Measurements from ENCODE around the gene SORL1-AS1.

SORL1-AS1 gene

DNA sequence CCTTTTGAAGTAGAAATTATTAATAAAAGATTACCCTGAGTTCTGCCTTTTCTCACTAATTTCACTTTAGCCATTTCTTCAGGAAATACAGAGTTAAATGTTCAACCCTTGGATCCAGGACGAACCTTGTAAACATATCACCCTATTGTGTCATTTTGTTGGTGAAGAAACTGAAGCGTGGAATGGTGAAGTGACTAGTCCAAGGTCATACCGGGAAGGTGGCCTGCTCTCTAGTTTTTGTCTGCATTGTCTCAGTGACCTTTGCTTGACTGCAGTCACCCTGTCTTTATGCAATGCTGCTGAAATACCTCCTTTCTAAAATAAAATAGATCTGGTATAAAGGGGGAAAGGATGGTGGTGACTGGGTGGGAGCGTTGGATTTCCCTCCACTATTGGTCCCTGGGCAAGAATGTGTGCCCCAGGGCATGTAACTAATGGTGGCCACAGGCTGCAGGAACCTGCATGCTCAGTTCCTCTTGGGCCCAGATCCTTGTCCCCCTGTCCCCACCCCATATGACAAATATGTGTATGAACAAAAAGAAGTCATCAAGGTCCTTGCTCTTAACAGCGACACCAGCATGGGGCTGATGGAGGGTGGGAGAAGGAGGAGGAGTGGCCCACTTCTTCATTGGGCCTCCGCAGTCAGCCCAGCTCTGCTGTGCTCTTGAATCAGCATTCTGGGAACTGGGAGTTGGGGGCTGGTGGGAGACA, 977 bp upstream of the SORL1-AS1 start (continued):
- TF ChIP-seq, protein P1, sequence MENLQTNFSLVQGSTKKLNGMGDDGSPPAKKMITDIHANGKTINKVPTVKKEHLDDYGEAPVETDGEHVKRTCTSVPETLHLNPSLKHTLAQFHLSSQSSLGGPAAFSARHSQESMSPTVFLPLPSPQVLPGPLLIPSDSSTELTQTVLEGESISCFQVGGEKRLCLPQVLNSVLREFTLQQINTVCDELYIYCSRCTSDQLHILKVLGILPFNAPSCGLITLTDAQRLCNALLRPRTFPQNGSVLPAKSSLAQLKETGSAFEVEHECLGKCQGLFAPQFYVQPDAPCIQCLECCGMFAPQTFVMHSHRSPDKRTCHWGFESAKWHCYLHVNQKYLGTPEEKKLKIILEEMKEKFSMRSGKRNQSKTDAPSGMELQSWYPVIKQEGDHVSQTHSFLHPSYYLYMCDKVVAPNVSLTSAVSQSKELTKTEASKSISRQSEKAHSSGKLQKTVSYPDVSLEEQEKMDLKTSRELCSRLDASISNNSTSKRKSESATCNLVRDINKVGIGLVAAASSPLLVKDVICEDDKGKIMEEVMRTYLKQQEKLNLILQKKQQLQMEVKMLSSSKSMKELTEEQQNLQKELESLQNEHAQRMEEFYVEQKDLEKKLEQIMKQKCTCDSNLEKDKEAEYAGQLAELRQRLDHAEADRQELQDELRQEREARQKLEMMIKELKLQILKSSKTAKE (IDR thresholded peaks at IDR 0.05; ENCODE audit: low read depth, poor library complexity, severe bottlenecking) = no peak
- no peak for TF ChIP-seq ZBED1 (IDR thresholded peaks at IDR 0.05; ENCODE audit: borderline replicate concordance)
- no peak for TF ChIP-seq KLF5 (IDR thresholded peaks at IDR 0.05; ENCODE audit: partially characterized antibody)

- ChIA-PET RAD21 (ENCODE audit: unreplicated experiment) (interaction anchor here (1.0 to 12.7 kb wide), 16 partner anchors 9 to 216 kb away, joined by 3 to 232 read pairs (median 6); no protein-coding TSS in a partner anchor), SMC1A (ENCODE audit: uncharacterized antibody, unreplicated experiment) (interaction anchor here (0.6 to 14.0 kb wide), 13 partner anchors 9 to 122 kb away, joined by 3 to 266 read pairs (median 4); no protein-coding TSS in a partner anchor), POLR2A (interaction anchor here (0.7 to 4.9 kb wide), 9 partner anchors 9 to 127 kb away, joined by 3 to 86 read pairs (median 3); no protein-coding TSS in a partner anchor), CTCF (interaction anchor here (0.6 to 6.6 kb wide), 19 partner anchors 10 to 1569 kb away, joined by 3 to 50 read pairs (median 5); no protein-coding TSS in a partner anchor)
- peak within 1 kb of the TSS; percentile 94 for H3K4me2 ChIP-seq (ENCODE audit: control insufficient read depth, insufficient read depth)
- ATAC-seq = peak; percentile 49
- no peaks in the 10 kb centered on the region for H3K27me3 ChIP-seq (replicated peaks in 1 of 2; ENCODE audit: control insufficient read depth in 2 of 2, insufficient read depth in 2 of 2, low read length in 1 of 2)
- intact Hi-C loops (cut with micrococcal nuclease; ENCODE audit: unreplicated experiment) = loop anchor here (2.0 to 5.0 kb wide), 3 partner anchors 35 to 133 kb away; no protein-coding TSS in a partner anchor
- FAIRE-seq = no peak
- no peaks in the 10 kb centered on the region for H4K20me1 ChIP-seq (ENCODE audit: control insufficient read depth, insufficient read depth)
- H2AFZ ChIP-seq (ENCODE audit: control insufficient read depth, low read depth, low read length) = peak within 1 kb of the TSS; percentile 56
- peak within 1 kb of the TSS; percentile 77 for H3K4me3 ChIP-seq
- BruUV-seq (replicated peaks) = TSS peak; percentile 72
- no peak for DNase-seq (ENCODE audit: low read depth, low spot score)
- in situ Hi-C loops (cut with MboI) = loop anchor here (25.0 kb wide), 1 partner anchor 1610 kb away; the partner anchor contains the start of gene HSPA8
- H3K79me2 ChIP-seq (ENCODE audit: control insufficient read depth, insufficient read depth, low read length) = peaks cover 83% of the 10 kb centered on the region
- H3K9ac ChIP-seq (ENCODE audit: control insufficient read depth, insufficient read depth, low read length) = peak within 1 kb of the TSS; percentile 81
- H3K36me3 ChIP-seq (ENCODE audit: control insufficient read depth in 2 of 2, insufficient read depth in 2 of 2, low read length in 1 of 2) = 0 out of 4 replicates have a peak, but pooled peaks cover 0 to 2% of the 10 kb centered on the region in 2 experiments
- H3K4me1 ChIP-seq (ENCODE audit: control insufficient read depth, insufficient read depth, low read length) = peaks cover 49% of the 10 kb centered on the region
- H3K27ac ChIP-seq (ENCODE audit: control insufficient read depth, insufficient read depth) = peak within 1 kb of the TSS; percentile 76
- H3K9me3 ChIP-seq (replicated peaks; ENCODE audit: control insufficient read depth, insufficient read depth, low read length) = no peaks in the 10 kb centered on the region
- 1% methylated on average over 89 of the region's 89 CpGs for WGBS (ENCODE audit: insufficient coverage, insufficient replicate concordance, low lambda C conversion rate, missing lambda C conversion rate)
- TF ChIP-seq LARP7 (IDR thresholded peaks at IDR 0.05) (peak; percentile 83), RAD21 (IDR thresholded peaks at IDR 0.05; ENCODE audit: insufficient read depth, low read depth, low read length) (peak; percentile 62), ASH2L (IDR thresholded peaks at IDR 0.05; ENCODE audit: borderline replicate concordance, low read depth) (peak; percentile 71; the same call in 1 of the 2 replicates), NR2C1 (IDR thresholded peaks at IDR 0.05) (no peak), SMARCA5 (IDR thresholded peaks at IDR 0.05) (peak; percentile 98; the same call in 1 of the 2 replicates), ZSCAN29 (IDR thresholded peaks at IDR 0.05) (0 out of 2 replicates have a peak, but pooled peaks have one; percentile 8)
- TF ChIP-seq, protein P2, sequence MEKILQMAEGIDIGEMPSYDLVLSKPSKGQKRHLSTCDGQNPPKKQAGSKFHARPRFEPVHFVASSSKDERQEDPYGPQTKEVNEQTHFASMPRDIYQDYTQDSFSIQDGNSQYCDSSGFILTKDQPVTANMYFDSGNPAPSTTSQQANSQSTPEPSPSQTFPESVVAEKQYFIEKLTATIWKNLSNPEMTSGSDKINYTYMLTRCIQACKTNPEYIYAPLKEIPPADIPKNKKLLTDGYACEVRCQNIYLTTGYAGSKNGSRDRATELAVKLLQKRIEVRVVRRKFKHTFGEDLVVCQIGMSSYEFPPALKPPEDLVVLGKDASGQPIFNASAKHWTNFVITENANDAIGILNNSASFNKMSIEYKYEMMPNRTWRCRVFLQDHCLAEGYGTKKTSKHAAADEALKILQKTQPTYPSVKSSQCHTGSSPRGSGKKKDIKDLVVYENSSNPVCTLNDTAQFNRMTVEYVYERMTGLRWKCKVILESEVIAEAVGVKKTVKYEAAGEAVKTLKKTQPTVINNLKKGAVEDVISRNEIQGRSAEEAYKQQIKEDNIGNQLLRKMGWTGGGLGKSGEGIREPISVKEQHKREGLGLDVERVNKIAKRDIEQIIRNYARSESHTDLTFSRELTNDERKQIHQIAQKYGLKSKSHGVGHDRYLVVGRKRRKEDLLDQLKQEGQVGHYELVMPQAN (conservative IDR thresholded peaks at IDR 0.05) = peak; percentile 63; the same call in 1 of the 2 replicates
- TF ChIP-seq, protein P3, sequence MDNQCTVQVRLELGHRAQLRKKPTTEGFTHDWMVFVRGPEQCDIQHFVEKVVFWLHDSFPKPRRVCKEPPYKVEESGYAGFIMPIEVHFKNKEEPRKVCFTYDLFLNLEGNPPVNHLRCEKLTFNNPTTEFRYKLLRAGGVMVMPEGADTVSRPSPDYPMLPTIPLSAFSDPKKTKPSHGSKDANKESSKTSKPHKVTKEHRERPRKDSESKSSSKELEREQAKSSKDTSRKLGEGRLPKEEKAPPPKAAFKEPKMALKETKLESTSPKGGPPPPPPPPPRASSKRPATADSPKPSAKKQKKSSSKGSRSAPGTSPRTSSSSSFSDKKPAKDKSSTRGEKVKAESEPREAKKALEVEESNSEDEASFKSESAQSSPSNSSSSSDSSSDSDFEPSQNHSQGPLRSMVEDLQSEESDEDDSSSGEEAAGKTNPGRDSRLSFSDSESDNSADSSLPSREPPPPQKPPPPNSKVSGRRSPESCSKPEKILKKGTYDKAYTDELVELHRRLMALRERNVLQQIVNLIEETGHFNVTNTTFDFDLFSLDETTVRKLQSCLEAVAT (IDR thresholded peaks at IDR 0.05) = no peak
- TF ChIP-seq, protein P4, sequence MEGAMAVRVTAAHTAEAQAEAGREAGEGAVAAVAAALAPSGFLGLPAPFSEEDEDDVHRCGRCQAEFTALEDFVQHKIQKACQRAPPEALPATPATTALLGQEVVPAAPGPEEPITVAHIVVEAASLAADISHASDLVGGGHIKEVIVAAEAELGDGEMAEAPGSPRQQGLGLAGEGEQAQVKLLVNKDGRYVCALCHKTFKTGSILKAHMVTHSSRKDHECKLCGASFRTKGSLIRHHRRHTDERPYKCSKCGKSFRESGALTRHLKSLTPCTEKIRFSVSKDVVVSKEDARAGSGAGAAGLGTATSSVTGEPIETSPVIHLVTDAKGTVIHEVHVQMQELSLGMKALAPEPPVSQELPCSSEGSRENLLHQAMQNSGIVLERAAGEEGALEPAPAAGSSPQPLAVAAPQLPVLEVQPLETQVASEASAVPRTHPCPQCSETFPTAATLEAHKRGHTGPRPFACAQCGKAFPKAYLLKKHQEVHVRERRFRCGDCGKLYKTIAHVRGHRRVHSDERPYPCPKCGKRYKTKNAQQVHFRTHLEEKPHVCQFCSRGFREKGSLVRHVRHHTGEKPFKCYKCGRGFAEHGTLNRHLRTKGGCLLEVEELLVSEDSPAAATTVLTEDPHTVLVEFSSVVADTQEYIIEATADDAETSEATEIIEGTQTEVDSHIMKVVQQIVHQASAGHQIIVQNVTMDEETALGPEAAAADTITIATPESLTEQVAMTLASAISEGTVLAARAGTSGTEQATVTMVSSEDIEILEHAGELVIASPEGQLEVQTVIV (IDR thresholded peaks at IDR 0.05; ENCODE audit: borderline replicate concordance, partially characterized antibody) = no peak
Measured at GRCh38 chr11:121451986-121452608, 670 bp downstream of the SORL1-AS1 start, which contains the start of gene SORL1. TSS of gene SORL1 (plus strand) at chr11:121452314. CDS start at chr11:121452332, 18 bp downstream.
